Stimulated activated naive CD4-positive, alpha-beta T cell (primary cell): ENCODE results near the gene UPF1.
"Not testable (repeated sequence)": the region's sequence is repeated elsewhere in the genome, so short reads cannot be mapped to it uniquely, and the experiment has no call there.

Source experiments
- DNase-seq, 6 experiments: peaks; one replicate each; lab custom pipeline; 2025; lab: John Stamatoyannopoulos, UW

UPF1 gene

DNA sequence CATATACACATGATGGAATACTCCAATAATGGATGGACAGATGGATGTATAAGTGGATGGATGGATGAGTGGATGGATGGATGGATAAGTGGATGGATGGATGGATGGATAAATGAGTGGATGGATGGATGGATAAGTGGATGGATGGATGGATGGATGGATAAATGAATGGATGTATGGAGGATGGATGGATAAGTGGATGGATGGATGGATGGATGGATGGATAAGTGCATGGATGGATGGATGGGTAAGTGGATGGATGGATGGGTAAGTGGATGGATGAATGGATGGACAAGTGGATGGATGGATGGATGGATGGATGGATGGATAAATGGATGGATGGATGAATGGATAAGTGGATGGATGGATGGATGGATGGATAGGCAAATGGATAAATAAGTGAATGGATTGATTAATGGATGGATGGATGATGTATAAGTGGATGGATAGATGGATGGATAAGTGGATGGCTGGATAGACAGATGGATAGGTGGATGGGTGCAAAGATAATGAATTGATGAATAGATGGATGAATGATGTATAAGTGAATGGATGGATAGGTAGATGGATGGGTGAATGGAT lies 32.3 kb upstream of the UPF1 start:
- DNase-seq, result no peak

DNA sequence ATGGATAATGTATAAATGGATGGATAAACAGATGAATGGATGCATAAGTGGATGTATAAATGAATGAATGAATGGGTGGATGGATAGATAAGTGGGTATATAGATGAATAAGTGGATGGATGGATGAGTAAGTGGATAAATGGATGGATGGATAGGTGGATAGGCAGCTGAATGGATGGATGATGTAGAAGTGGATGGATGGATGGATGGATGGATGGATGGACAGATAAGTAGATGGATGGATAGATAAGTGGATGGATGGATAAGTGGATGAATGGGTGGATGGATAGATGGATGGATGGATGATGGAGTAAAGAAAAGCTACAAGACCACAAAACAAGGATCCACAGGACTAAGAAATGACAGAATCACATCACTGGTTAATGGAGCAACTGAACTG lies 31.7 kb upstream of the UPF1 start:
- no peak for DNase-seq

DNA sequence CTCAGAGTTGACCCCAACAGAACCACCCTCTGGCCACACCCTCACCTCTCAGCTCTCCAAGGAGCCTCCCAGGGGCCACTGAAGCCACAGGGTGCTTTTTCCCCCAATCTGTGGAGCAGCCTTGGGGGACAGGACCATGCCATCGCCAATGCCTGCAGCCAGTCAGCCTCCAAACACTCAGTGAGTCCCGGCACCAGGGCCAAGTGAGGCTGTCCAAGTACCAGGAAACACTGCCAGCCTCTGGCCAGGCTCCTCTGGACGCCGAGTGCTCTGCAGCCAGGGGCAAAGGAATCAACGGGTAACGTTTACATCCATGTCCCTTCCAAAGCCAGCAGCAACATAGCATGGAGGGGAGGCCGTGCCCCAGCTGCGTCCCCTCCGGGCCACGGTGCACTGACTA lies 31.1 kb upstream of the UPF1 start:
- no peak for DNase-seq

DNA sequence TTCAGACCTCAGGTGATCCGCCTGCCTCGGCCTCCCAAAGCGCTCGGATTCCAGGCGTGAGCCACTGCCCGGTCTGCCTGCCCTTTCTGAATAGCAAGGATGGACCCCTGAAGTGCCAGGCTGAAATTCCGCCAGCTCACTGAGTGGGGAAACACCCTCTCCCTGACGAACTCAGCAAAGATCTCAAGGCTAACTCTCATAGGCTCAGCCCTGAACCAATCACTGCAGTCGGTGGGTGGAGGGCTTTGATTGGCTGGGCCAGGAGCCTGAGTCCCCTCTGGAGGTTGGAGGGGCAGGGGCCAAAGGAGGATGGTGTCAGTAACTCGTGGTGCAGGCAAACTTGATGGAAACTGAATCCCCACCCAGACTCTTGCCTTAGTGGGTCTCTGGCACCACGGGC lies 29.4 kb upstream of the UPF1 start:
- no peak for DNase-seq

DNA sequence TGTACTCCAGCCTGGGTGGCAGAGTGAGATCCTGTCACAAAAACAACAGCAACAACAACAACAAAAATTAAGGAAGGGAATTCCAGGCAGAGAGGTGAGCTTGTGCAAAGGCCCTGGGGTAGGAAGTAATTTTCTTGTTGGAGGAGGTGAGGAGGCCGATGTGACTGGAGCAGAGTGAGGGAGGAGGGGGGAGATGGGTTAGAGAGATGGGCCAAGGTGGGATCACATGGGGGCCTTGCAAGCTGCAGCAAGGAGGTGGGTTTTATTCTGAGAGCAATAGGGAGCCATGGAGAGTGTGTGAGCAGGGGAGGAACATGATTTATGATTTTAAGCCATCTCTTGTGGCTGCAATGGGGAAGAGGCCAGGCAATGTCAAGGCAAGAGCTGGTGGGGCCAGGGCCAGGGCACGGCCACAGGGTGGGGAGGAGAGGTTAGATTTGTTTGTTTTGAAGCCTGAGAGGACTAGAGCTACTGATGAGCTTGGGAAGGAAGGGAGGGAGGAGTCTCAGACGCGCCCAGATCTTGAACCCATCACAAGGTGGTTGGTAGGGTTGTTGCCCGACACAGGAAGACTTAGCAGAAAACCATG lies 28.1 kb upstream of the UPF1 start:
- no peak for DNase-seq

DNA sequence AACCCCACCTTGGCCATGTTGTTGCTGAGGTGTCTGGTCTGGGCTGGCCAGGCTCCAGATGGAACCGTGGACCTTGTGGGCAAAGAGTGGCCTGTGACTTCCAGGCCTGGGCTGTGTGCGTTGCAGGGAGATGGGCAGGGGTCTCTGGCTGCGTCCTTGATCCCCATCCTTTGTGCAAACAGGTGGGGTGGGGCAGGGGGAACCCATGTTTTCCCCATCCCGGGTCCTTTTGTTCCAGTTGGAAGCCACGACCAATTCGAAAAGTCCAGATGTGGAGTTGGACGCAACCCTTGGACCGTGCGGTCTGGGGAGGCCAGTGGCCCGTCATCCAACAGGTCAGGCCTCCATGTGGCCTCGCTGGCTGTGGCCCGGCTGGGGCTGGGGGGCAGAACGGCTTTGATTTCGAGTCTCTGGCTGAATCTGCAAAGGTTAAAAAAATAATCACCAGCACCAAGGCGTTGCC lies 27.6 kb upstream of the UPF1 start:
- DNase-seq, result no peak

DNA sequence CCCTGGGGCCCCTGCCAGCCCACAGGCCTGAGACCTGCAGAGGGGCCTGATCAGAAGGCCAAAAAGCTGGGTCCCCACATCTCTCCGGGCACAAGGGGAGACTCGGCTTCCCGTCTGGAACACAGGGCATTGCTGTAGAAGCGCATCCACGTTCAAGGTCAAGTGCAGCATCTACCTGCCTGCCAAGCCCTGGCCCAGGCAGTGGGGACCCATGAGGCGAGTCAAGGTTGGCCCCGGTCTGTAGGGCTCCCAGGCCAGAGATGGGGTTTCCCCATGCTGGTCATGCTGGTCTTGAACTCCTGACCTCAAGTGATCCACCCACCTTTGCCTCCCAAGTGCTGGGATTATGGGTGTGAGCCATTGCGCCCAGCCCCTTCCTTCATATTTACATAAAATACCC lies 27.1 kb upstream of the UPF1 start:
- no peak for DNase-seq

DNA sequence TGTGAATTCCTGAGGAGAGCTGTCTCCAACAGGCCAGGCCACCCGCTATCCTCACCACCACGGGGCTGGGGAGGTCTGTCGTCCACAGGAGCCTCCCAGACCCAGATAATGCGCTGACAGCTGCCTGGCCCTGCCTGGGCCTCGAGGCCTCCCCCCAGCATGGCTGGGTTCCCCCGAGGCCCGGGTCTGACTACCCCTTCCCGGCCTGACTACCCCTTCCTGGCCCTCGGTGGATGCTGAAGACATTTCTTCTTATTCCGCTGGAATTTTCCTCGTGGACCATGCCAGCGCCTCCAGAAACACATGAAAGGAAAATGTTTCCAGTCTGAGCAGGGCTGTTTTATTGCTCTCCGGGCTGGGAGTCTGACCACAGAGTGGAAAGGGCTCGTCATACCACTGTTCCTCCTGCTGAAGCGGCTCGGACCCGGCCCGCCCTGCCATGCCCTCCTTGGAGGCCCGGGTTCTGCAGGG lies 23.9 kb upstream of the UPF1 start:
- no peak for DNase-seq

DNA sequence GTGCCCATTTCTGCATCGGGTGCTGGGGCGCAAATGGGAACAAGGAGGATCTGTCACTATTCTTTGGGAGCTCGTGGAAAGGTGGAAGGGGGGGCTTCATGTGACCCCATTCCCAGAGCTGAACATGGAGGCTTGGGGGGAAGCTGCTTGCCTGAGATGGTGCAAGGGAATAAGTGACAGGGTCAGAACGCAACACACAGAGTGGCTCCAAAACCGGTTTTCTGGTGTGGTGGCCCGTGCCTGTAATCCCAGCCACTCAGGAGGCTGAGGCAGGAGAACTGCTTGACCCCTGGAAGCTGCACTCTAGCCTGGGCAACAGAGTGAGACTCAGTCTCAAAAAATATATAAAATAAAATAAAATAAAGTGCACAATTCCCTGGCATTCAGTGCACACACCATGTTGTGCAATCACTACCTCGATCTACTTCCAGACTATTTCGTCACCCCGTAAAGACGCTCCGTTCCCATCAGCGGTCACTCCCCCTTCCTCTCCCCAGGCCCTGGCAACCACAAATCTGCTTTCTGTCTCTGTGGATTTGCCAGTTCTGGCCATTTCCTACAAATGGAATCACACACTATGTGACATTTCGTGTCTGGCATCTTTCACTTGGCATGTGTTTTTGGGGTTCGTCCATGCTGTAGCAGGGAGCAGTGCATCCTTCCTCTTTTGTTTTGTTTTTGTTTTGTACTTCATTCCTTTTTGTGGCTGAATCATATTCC lies 22.4 kb upstream of the UPF1 start:
- DNase-seq, result no peak

DNA sequence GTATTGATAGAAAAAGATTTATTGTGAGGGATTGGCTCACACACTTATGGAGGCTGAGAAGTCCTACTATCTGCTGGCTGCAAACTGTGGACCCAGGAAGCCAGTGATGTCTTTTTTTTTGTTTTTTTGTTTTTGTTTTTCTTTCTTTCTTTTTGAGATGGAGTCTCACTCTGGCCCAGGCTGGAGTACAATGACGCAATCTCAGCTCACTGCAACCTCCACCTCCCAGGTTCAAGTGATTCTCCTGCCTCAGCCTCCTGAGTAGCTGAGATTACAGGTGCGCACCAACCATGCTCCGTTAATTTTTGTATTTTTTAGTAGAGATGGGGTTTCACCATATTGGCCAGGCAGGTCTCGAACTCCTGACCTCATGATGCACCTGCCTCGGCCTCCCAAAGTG lies 20.1 kb upstream of the UPF1 start:
- DNase-seq, result not testable (repeated sequence)

DNA sequence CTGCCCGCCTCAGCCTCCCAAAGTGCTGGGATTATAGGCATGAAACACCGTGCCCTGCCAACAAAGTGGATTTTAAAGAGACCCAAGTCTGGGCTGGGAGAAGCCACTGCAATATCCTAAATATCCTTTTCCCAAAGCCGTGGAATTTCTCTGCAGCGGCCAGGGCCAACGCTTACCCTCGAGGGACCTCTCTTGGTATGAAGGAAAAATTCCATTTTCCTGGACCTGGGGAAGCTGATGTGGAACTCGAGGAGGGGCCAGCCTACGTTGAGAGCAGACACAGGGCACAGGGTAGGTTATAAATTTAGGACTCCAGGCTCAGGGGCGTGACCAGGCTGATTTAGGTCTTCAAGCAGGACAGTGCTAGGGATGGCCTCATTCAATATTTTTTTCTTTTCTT lies 17.7 kb upstream of the UPF1 start:
- DNase-seq, result no peak

DNA sequence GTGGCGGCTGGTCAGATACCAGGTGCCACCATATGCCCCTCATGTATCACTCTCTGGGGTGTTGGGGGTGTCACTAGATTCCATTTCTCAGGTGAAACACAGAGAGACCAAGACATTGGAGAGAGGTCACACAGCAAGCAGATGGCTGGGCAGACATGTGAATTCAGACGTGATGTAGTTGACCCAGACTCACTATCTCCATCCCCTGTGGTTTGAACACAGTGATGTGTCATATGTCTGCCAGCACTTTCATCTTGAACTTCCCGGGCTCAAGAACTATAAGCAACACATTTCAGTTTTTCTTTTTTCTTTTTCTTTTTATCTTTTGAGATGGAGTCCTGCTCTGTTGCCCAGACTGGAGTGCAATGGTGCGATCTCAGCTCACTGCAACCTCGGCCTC lies 16.1 kb upstream of the UPF1 start:
- no peak for DNase-seq

DNA sequence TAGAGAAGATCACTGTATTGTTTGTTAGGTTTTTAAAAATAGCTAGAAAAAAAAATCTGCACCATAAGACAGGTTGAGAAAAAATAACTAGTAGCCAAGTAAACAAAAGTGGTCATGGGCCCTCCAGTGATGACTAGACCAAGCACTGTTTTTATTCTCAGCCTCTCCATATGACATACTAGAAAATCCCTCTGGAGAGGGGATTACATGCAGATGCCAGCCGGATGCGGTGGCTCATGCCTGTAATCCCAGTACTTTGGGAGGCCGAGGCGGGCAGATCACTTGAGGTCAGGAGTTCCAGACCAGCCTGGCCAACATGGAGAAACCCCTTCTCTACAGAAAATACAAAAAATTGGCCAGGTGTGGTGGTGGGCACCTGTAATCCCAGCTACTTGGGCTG lies 15.1 kb upstream of the UPF1 start:
- DNase-seq, result not testable (repeated sequence)

DNA sequence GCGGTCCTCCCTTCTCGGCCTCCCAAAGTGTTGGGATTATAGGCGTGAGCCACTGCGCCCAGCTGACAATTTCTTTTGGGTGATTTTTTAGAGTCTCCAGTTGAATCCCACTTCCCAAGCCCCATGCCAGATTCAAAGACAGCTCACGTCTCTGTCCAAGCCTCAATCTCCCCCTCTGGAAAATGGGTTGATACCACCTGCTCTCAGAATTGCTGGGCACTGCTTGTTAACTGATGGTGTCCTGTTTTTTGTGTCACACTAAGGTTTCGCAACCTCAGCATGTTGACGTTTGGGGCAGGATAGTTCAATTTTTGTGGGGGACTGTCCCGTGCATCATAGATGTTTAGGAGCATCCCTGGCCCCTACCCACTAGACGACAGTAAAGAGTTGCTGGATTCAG lies 14.2 kb upstream of the UPF1 start:
- DNase-seq, result no peak

DNA sequence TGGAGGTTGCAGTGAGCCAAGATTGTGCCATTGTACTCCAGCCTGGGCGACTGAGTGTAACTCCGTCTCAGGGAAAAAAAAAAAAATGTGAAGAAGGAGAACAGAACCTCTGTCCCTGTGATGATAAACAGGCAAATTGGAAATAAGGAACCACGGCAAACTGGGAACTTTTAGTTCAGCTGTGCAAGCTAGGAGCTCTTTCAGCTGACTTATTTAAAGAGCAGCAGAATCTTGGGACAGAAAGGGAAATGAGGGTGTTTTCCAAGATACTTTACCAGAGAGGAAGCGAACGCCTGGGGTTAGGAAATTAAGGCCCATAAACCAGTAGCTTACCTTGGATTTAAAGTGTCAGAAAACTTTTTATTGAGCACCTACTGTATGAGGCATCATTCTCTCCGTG lies 3.0 kb upstream of the UPF1 start:
- DNase-seq, result no peak

DNA sequence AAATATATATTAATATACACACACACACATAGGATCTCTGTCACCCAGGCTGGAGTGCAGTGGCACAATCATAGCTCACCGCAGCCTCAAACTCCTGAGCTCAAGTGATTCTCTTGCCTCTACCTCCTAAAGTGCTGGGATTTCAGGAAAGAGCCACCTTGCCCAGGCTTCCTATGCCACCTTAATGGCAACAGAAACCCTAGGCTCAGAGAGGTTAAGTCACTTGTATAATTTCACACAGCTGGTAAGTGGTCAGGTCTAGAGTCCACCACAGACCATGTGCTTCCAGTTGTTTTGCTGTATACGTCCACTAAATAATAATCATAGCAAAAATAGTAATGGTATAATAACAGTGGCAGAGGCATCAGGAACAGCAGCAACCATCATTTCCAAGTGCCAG lies 1.3 kb upstream of the UPF1 start:
- DNase-seq, result no peak

DNA sequence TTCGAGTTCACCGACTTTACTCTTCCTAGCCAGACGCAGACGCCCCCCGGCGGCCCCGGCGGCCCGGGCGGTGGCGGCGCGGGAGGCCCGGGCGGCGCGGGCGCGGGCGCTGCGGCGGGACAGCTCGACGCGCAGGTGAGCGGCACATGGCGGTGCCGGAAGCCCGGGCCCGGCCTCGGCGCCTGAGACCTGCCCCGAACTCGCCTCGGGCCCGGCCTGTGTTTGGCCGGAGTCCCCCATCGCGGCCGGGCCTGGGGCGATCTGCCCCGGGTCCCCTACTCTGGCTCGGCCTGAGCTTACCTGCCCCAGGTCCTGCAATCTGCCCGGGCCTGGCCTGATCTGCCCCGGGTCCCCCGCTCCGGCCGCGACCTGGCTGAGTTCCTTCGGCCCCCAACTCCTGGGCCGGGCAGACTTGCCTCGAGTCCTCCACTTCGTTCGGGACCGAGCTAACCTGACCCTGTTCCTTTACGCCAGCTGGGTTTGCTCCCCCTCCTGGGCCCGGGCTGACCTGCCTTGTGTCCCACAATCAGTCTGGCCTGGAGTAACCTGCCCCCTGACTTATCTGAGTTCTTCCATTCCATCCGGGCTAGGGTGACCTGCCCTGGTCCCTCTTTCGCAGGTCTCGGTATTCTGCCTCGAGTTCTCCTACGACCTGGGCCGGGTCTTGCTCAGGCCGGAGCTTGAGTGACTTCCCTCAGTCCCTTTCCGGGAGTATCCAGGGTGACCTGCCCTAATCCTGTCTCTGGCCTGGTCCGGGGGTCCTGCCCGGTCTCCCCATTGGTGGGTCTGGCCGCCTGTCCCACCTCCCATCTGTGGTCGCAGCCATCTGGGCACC lies 764 bp downstream of the UPF1 start:
- DNase-seq, result no peak

DNA sequence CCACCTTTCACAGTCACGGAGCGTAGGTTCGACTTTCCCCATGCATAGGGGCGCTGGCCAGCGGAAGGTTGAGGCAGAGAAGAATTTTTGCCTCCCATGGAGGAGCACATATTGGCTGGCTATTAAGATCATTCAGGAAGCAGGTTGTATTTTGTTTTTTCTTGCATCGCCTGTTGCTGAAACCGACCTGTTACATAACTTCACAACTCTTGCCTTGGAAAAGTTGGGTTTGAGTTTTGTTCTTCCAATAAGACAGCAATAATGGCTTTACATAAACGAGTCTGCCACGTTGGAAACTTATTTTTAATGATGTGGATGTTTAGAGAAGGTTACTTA lies 1.4 kb downstream of the UPF1 start:
- peak in 1 of 6 experiments; percentile 28 for DNase-seq

DNA sequence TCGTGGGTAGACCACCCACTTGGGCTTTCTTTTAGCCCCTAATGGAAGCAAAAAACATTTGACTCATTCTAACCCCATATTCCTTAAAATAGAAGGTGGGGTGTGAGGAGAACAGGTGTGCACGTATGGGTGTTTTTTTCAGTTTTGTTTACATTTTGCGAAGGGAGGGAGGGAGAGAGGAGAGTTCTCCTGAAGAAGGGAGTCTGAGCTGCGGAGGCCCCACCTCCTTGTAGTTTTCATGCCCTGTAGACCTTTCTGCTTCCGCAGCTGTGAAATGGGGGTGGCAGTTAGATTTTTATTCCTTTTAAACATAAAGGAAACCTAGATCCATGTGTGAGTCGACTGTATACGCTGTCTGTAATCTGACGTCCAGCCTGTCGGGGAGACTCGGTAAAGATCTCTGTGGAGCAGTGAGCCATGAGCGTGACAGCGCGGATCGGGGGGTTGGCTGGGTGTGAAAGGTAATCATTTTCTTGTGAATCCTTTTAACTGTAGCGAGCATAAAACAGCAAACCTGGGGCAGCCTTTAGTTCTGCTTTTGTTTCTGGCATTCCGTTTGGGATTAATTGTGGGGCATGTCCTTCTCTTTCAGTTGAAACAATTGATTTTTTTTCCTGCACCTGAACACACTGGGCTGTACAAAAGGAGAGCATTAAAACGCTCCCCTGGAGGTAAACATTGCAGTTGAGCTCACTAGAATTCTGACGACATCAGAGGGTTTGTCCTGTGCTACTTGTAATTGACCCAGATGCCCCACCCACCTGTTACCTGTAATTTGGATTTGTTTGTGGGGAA lies 2.3 kb downstream of the UPF1 start:
- no peak for DNase-seq

DNA sequence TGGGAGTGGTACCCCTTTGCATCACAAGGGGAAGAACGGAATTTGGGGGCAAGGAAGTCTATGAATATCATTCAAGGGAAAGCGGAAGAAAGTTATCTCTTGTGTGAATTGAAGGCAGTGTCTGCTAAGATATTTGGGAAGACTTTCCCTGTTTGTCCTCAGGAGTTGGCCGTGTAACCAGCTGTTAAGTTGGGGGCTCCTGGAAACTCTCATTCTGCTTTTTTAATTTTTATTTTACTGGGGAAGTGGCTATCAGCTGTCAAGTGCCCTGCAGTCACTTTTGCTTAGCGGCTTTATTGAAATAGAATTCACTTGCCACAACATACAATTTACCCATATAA lies 2.9 kb downstream of the UPF1 start:
- no peak for DNase-seq

DNA sequence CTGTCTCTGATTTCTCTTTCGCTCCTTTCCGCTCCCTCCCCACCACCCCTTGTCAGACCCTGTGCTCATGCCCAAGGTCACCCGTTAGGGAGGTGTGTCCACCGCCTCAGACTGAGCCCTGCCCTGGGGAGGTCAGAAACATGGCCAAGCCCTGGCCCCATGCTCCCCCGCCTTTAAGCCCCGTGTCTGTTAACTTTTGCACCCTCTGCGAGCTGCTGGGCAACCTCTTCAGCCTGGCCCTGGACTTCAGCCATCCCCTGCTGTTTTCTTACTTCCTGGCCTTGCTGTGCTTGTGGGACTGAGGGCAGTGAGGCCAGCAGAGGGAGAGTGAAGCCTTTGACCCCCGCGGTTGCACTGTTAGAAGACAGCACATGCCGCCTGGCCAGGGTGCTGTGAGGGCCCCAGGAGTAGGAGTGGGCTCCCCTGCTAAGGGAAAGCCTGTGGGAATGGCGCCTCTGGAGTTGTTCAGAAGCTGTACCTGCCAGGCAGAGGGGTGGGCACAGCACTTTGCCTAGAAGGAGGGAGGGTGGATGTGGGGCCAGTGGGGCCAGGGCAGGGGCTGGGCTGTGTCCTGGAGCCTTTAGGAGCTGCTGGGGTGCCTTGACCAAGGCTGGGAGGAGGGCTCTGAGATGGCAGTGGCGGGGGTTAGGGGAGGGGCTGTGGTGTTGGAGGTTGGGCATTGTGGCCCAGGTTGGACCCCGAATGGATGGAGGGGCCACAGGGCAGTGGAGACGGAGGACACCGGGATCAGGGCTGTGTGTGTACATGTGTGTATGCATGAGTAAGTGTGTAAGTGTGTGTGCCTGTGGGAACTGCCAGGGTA lies 7.9 kb downstream of the UPF1 start:
- no peak for DNase-seq
